Neural cell (in vitro differentiated cells): Measurements from ENCODE around the gene PLP2.

ENCODE experiments used
- CTCF ChIP-seq: fragments of 450-650 bp; IDR thresholded peaks from 2 replicates; pipeline ENCODE4 v1.5.1; 2014; ENCODE audit warnings: antibody characterized with exemption, mild to moderate bottlenecking, moderate library complexity; ENCODE audit not compliant: poor library complexity, severe bottlenecking
- EP300 ChIP-seq: fragments of 450-650 bp; conservative IDR thresholded peaks from 2 replicates; pipeline ENCODE4 v1.6.1; 2014; ENCODE audit warnings: antibody characterized with exemption, mild to moderate bottlenecking, moderate library complexity; ENCODE audit not compliant: poor library complexity, severe bottlenecking
- EZH2 ChIP-seq: fragments of 200-600, 300-800 bp; shearing (Covaris generic), sonication (generic); IDR thresholded peaks from 2 replicates; pipeline ENCODE4 v1.6.1; 2014; ENCODE audit warnings: antibody characterized with exemption, low read length, borderline replicate concordance, mild to moderate bottlenecking; ENCODE audit not compliant: insufficient read depth, poor library complexity, severe bottlenecking
- MXI1 ChIP-seq: fragments of 450-650 bp; conservative IDR thresholded peaks from 2 replicates; pipeline ENCODE4 v1.6.1; 2014; ENCODE audit warnings: antibody characterized with exemption, mild to moderate bottlenecking; ENCODE audit not compliant: poor library complexity, severe bottlenecking
- POLR2AphosphoS5 ChIP-seq: IDR thresholded peaks from 2 replicates; pipeline ENCODE4 v1.6.1; 2012
- RAD21 ChIP-seq: fragments of 450-650 bp; conservative IDR thresholded peaks from 2 replicates; pipeline ENCODE4 v1.6.1; 2014; ENCODE audit warnings: antibody characterized with exemption, mild to moderate bottlenecking, moderate library complexity
- REST ChIP-seq: IDR thresholded peaks from 2 replicates; pipeline ENCODE4 v1.6.1; 2012; ENCODE audit warnings: borderline replicate concordance
- SMC3 ChIP-seq: fragments of 450-650 bp; conservative IDR thresholded peaks from 2 replicates; pipeline ENCODE4 v1.6.1; 2014; ENCODE audit warnings: antibody characterized with exemption, mild to moderate bottlenecking, moderate library complexity; ENCODE audit not compliant: poor library complexity
- TAF1 ChIP-seq: IDR thresholded peaks from 2 replicates; pipeline ENCODE4 v1.6.1; 2012; ENCODE audit warnings: low read depth

- no peak for TF ChIP-seq CTCF
- TF ChIP-seq MXI1 = no peak
- no peak for TF ChIP-seq RAD21
- TF ChIP-seq EZH2 = no peak
- TF ChIP-seq REST = no peak
- no peak for TF ChIP-seq EP300
- no peak for TF ChIP-seq POLR2AphosphoS5
- no peak for TF ChIP-seq TAF1
- TF ChIP-seq SMC3 = no peak
These were observed 12.1 kb downstream of the PLP2 start for GRCh38 chrX:49183701-49184281.
